Measurements from ENCODE around the gene CUL1.

The CUL1 gene

DNA sequence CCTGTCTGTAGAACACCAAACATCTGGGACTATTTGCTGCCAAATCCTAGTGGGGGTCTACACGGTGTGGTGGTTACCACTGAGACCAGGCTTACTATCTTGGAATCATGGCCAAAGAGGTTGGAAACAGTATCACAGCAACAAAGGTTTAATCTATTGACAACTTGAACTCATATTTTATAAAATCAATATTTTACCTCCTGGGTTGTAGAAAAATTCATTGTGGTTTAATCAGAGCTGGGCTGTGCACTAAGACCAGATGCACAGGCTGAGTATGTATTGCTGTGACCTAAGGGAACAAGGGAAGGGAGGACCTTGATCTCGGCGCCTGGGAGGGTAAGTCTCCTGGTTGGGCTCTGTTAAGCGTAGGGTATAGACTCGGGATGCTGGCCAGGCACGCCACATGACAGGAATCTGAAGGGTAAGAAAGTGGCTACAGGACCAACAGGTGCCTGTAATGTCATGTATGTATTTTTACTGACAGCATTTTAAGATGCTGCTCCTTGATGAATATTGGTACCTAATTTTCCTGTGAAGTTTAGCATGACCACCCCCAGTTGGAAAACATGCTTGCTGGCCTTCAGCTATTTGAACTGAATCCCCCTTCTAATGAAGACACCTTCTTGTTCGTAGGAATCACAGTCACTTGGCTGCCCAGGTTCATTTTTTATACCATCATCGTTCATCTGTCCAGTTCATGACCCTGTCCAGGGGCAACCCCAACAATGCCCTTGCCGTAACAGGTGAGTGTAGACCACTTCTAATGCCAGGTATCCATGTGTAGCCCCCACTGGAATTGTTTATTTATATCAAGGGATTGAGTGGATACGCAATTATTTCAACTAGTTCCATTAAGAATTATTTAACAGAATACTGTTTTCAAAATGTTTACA is 105.9 kb downstream of the CUL1 start:
- no peak for DNase-seq (ENCODE audit: low spot score)

GRCh38 chr7:148806187-148806586 is 107.5 kb downstream of the CUL1 start:
- DNase-seq (ENCODE audit: low spot score): no peak

GRCh38 chr7:148807436-148807835 is 108.7 kb downstream of the CUL1 start:
- DNase-seq (ENCODE audit: low spot score): no peak

- DNase-seq (ENCODE audit: low spot score): no peak
These were observed 111.2 kb downstream of the CUL1 start for GRCh38 chr7:148809856-148810255.

DNA sequence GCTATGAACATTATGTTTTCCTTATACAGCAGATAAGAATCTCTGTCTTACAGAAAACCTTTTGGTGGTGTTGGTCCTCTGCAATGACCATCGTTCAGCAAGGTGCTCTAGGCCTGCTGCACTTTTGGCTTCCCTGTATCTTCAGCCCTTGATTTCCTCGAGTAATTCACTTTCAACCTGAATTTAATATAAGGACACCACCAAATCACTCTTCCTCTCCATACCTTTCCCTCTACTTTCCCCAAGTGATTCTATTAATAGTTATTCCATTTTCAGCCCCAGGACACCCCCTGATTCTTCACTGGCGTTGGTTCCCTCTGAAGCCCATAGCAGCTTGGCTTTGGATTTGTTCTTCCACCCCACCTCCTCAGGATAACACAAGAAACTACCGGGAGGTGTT is 113.2 kb downstream of the CUL1 start:
- no peak for DNase-seq (ENCODE audit: low spot score)

GRCh38 chr7:148813890-148814289 is 115.2 kb downstream of the CUL1 start:
- no peak for DNase-seq (ENCODE audit: low spot score)

- no peak for DNase-seq (ENCODE audit: low spot score)
These were observed 116.3 kb downstream of the CUL1 start for GRCh38 chr7:148814922-148815559.

- DNase-seq (ENCODE audit: low spot score): no peak
These were observed 116.9 kb downstream of the CUL1 start for GRCh38 chr7:148815612-148816011.

DNA sequence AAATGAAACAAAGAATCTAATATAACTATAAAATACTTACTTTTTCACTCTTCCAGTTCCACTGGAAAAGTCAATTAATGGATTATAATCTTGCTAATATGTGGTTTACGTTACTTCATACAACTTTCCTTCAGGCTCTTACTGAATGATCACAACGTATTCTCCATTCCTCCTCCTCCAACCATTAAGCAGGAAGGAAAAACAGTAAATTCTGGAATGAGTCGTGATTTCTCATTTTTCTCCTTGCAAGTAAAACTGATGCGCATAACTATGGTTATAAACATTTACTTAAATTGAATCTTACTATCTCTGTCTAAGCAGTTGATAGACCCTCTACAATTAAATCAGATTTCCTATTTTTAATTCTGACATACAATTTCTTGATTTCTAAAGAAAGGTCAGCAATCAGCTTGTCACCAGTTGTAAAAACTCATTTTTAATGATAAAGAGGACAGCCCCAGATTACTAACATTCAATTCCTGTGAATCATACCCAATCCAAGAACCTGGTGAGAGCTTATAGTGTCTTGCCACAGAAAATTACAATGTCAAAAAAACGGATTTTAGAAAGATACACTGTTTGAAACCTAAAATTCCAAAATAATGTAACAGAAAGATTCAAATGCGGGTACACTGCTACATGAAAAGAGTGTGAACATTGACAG is 121.1 kb downstream of the CUL1 start:
- no peak for DNase-seq (ENCODE audit: low spot score)

DNA sequence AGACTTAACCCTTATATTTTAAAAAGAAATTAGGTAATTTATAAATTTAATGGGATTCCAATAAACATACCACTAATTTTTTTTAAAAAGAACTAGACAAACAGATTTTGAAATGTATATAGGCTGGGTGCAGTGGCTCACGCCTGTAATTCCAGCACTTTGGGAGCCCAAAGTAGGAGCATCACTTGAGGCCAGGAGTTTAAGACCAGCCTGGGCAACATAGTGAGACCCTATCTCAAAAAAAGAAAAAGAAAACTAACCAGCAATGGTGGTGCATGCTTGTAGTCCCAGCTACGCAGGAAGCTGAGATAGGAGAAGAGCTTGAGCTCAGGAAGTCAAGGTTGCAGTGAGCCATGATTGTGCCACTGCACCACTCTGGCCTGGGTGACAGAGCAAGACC is 122.7 kb downstream of the CUL1 start:
- no peak for DNase-seq (ENCODE audit: low spot score)

- no peak for DNase-seq (ENCODE audit: low spot score)
These were observed 126.2 kb downstream of the CUL1 start for GRCh38 chr7:148824864-148825263.

DNA sequence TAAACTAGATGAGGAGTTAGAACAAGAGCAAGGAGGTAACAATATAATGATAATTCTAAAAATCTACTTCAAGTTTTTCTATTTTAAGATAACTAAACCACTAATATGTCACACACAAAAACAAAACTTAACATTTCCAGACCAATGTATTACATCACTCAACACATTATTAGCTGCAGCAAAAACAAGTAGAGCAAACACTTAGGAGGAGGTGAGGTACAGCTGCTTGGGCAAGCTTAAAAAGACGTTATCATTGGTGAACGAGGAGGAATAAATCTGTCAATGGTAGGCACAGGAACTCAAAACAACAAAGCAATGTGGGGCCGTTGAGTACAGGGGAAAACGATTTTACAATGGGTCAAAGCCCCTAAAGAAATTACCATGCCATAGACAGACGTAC is 126.6 kb downstream of the CUL1 start:
- DNase-seq (ENCODE audit: low spot score): no peak

DNA sequence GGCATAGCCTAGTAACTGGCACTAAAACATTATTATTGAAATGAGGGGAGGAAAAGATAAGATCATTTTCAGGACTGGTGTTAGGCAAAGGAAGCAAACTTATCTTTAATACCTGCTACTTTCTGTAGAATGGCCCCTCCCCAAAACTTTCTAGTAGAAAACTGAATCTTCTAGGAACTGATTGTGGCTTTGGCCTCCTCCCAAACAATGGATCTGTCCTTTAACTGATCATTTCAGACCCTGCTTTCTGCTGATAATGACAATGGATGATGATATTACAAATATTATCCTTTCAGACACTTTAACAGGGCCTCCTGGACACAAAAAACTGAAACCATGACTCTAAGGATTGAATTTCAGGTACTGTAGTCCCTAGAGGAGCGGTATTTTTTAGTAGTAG is 130.3 kb downstream of the CUL1 start:
- DNase-seq (ENCODE audit: low spot score): no peak

GRCh38 chr7:148830897-148831692 is 132.4 kb downstream of the CUL1 start:
- no peak for DNase-seq (ENCODE audit: low spot score)

DNA sequence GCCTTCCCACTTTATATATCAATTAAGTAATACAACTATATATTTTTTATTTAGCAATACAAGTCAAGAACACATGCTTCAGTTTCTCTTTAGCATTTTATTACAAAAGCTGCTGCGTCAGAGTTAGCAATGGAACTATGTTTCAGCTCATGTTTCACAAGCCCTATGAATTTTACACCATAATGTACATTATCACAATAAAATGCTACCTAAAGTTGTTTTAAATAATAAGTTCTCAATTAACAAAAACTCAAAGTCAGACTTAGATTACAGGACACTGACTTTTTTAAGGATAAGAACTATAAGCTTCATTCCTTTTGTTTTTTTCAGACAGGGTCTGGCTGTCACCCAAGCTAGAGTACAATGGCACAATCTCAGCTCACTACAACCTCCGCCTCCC is 133.1 kb downstream of the CUL1 start:
- no peak for DNase-seq (ENCODE audit: low spot score)

DNA sequence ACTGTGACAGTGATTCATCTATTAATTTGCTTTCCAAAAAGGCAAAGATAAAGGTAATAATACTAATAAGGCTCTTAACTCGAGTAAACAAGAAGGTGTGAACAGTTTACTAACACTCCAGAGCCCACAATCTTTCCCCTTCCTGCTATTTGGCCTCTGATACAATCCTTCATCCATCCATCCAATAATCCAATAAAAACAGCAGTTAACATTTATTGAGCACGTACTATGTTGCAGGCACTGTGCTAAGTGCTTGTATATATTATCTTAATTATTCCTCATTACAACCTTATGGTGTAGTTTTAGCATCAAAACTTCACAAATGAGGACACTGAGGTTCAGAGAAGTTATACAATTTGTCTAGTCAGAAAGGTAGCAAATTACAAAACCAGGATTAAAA is 135.9 kb downstream of the CUL1 start:
- DNase-seq (ENCODE audit: low spot score): no peak

- DNase-seq (ENCODE audit: low spot score): no peak
These were observed 137.2 kb downstream of the CUL1 start for GRCh38 chr7:148835854-148836253.

DNA sequence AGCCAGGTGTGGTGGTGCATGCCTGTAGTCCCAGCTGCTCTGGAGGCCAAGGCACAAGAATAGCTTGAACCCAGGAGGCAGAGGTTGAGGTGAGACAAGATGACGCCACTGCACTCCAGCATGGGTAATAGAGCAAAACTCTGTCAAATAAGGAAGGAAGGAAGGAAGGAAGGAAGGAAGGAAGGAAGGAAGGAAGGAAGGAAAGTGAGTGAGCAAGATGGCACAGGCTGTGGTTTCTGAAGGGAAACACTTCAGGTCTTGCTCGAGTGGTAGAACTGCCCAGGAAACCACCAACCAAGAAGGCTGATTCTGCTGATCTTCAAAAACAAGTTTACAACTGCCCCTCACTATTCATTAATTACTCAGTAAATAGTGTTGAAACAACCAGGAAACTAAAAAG is 140.2 kb downstream of the CUL1 start:
- peak; percentile 26 for DNase-seq (ENCODE audit: low spot score)

- DNase-seq (ENCODE audit: low spot score): no peak
These were observed 149.4 kb downstream of the CUL1 start for GRCh38 chr7:148847815-148848734.

- DNase-seq (ENCODE audit: low spot score): no peak
These were observed 150.8 kb downstream of the CUL1 start for GRCh38 chr7:148849393-148850098.

GRCh38 chr7:148850564-148850963 is 151.9 kb downstream of the CUL1 start:
- no peak for DNase-seq (ENCODE audit: low spot score)

All from HuH-7 (cell line).